Left ventricle myocardium superior (tissue), 1 donor: ENCODE measurements around the gene MYL12A. TPM values are rescaled to one million over a fixed set of nuclear protein-coding genes. Genes with fewer than 3 reads are reported as not detected.
A peak's percentile ranks its signal among the peaks of the same experiment; 100 is the strongest.
"Not testable (repeated sequence)": the region's sequence is repeated elsewhere in the genome, so short reads cannot be mapped to it uniquely, and the experiment has no call there.

ENCODE experiments used
- ATAC-seq: fragments of 200-7000 bp; cut with Tn5 transposase; one replicate; pipeline ENCODE4 v1.9.1; 2020; ENCODE audit warnings: mild to moderate bottlenecking, moderate library complexity
- DNase-seq: peaks from one replicate; pipeline ENCODE4 v3.0.0-alpha.2; 2020
- intact Hi-C: fragments of 100-400 bp; cut with micrococcal nuclease; formaldehyde crosslinking; loops from one replicate; pipeline ENCODE4 v1.11.0; 2022
- long read RNA-seq: library from polyadenylated mRNA; unstranded; transcript quantifications from one replicate; pipeline ENCODE4 v2.0.0, GENCODE V29; 2021
- total RNA-seq: library from RNA; stranded (reverse); fragmentation: NEBNext Ultra II Directional; extraction: Animal tissue kit (Norgen Biotek cat#: 25700); gene quantifications from one replicate; pipeline ENCODE4 v1.2.1, GENCODE V29; 2021
- donor health status: DM: no; HTN: yes; CAD: no; lungs with severe emphysema.

MYL12A gene
- 1,328 TPM for total RNA-seq
- long read RNA-seq, transcript MYL12A-201 (4 exons, 1,229 nt), result minor isoform, 459 of 1,570 reads
- long read RNA-seq, transcript MYL12A-212 (1 exons, 738 nt), result minor isoform, 5 of 1,570 reads
- long read RNA-seq, transcript MYL12A-202 (4 exons, 899 nt), result major isoform, 1,041 of 1,570 reads
- long read RNA-seq, partial matches to known transcripts, result 24 of 1,570 reads
- long read RNA-seq, other reads (novel, unspliced or antisense), result 37 of 1,570 reads

- intact Hi-C loops, result loop anchor here (10.0 kb wide), 2 partner anchors 63 to 313 kb away; no protein-coding TSS in a partner anchor
- DNase-seq (peak; percentile 100), ATAC-seq (peak; percentile 85)
These were observed at the start of gene MYL12A for GRCh38 chr18:3247240-3248061. Gene MYL12A, plus strand, starts transcription at chr18:3247801. Its CDS starts 5,447 bp downstream, at chr18:3253248.

GRCh38 chr18:3198260-3198860 lies 49.2 kb upstream of the MYL12A start:
- intact Hi-C loops, DNase-seq, ATAC-seq: not testable (repeated sequence)

- ATAC-seq, result no peak
- no peak for DNase-seq
- intact Hi-C loops, result no loop called here
These were observed 47.5 kb upstream of the MYL12A start for GRCh38 chr18:3199942-3200645.

- ATAC-seq (no peak), DNase-seq (no peak)
- intact Hi-C loops, result no loop called here
These were observed 42.4 kb upstream of the MYL12A start for GRCh38 chr18:3205239-3205638.

GRCh38 chr18:3207565-3207964 lies 40.0 kb upstream of the MYL12A start:
- DNase-seq (no peak), ATAC-seq (peak; percentile 60)
- intact Hi-C loops, result no loop called here

DNA sequence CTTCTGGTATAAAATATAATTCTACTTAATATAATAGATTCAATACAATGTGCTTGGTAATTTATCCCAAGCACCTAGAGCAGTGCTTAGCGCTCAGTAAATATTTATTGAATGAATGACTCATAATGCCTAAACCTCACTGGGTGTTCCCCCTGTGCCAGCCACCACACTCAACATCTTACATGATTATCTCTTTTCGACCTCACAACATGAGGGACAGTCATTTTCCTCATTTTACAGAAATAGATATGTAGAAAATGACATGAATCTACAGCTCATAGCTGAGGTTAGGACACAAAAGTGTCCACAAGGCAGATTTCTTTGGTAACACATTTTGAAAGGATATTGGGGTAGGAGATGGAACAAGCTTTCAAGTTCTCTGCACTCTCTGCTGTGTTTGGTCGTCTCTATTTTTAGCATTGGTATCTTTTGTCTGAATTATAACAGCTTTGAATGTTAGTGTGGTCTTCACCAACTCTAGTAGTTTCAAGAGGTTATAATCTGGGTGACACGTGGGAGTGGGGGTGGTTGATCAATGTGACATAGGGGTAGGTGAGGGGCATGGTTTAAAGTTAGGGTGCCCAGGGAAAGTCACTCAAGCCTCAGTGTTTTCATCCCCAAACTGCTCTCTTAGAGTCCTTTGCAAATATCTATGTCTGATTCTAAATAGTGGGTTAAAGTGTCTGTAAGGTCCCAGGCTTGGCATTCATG lies 37.6 kb upstream of the MYL12A start:
- no peak for ATAC-seq
- DNase-seq, result no peak
- intact Hi-C loops, result no loop called here

GRCh38 chr18:3211236-3211992 lies 36.2 kb upstream of the MYL12A start:
- ATAC-seq, result peak; percentile 85

DNA sequence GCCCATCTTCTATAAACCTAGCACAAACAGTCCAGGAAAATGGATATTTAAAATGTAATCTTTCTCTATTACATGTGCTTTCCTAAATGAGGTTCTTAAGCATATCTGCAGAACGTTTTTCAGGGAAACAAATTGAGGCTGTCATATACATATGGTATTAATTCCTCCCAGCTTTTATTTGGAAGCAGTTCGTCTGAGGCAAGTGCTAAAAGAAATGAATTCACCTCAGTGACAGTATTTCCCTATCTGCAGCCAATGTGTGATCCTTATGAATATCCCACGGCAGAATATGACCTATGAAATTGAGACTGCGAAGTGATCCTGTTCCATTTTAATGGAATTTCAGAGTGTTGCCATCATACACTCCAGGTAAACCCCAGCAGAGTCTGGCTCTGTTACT lies 34.9 kb upstream of the MYL12A start:
- intact Hi-C loops, result no loop called here
- DNase-seq (no peak), ATAC-seq (no peak)

More at GRCh38 chr18:3211236-3211992, 36.2 kb upstream of the MYL12A start:
- DNase-seq, result no peak
- intact Hi-C loops, result no loop called here

- ATAC-seq (no peak), DNase-seq (no peak)
- intact Hi-C loops, result no loop called here
These were observed 34.1 kb upstream of the MYL12A start for GRCh38 chr18:3213300-3214059.

DNA sequence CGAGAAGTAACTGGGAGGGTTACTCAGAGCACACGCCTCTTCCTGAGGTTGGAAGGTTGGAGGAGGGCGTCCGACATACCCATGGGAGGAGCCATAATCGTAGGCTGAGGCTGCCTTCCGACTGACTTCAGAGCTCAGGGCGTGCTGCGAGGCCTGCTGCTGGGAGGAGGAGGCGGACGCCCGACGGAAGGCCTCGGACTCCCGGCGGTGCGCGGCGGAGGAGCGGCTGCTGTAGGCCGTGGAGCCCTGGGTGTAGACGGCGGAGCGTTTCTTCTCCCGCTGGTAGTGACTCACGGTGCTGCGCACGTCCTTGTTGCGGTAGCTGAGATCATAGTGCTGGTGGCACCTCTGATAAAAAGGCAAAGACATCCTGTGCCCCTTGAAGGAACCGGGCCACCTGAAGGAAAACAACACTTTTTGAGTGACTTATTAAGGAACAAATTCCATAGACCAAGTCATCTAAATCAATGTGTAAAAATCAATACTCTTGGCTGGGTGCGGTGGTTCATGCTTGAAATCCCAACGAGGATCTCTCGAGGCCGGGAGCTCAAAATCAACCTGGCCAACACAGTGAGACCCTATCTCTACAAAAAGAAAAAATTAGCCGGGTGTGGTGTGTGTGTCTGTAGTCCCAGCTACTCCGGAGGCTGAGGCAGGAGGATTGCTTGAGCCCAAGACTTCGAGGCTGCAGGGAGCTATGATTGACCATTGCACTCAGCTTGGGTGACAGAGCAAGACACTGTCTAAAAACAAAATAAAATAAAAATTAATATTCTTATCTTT lies 32.6 kb upstream of the MYL12A start:
- DNase-seq, result peak; percentile 34
- intact Hi-C loops, result no loop called here
- no peak for ATAC-seq

- ATAC-seq (no peak), DNase-seq (no peak)
- intact Hi-C loops, result no loop called here
These were observed 30.6 kb upstream of the MYL12A start for GRCh38 chr18:3216987-3217386.

DNA sequence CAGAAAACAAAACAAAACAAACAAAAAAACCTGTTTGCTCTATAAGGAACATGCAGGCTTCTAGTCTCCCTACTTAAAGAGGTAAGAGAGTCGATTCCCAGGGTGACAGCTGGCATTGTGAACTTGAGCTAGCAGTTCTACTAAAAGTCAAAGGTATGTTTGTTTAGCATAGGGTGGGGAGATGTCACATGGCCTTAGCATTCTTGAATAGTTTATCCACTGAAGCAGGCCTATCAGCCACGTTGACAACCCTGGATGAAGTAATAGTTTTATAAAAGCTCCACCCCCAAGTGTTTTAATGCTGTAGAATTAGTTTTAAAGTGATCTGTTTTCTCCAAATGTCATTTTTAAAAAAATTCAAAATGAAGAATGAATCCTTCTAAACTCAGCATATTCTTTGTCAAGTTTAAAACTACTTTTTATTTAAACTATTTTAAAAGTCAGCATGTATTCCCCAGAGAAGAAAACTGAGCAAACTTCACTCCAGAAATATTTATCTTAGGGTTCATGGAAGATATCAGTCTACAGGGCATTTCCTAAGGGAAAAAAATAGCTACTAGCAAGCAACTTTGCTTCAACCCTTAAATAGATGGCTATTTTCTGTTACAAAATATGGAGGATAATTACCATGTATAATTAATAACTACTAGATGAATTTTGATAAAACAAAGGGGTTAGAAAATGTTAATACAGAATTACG lies 29.5 kb upstream of the MYL12A start:
- peak; percentile 60 for ATAC-seq
- intact Hi-C loops, result no loop called here
- no peak for DNase-seq

GRCh38 chr18:3218819-3219218 lies 28.8 kb upstream of the MYL12A start:
- ATAC-seq (peak; percentile 34), DNase-seq (no peak)
- intact Hi-C loops, result no loop called here

DNA sequence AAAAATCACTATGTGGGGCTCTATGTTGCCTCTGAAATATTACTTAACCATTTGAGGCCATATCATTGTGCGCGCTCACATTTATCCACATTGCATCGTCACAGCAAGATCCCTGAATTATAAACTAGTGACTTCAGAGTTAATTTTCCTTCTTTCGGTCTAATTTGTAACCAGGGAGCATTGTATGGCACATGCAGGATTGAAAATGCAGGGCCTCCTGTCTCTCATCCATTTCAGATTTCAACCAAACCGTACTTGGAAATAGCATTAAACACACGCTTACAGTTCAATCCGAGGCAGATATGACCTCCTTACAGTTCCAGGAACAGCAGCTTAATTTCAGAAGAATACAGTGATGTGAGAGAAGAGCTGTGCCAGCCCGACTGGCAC lies 28.4 kb upstream of the MYL12A start:
- intact Hi-C loops, result no loop called here
- ATAC-seq (no peak), DNase-seq (no peak)

GRCh38 chr18:3219631-3220335 lies 27.8 kb upstream of the MYL12A start, which contains the start of gene MYOM1:
Gene MYOM1, minus strand, starts transcription at chr18:3219968. Its CDS starts 4,745 bp downstream, at chr18:3215223.
- ATAC-seq (peak; percentile 82), DNase-seq (peak; percentile 33)
- intact Hi-C loops, result no loop called here
